Mesodermal cell (in vitro differentiated cells): ENCODE measurements around the gene TRPC1.

Experiments
- H3K27ac ChIP-seq: 2 replicates; pipeline ENCODE4 v1.7.0; 2013; ENCODE audit warnings: mild to moderate bottlenecking, low read depth, low read length, moderate library complexity; ENCODE audit not compliant: severe bottlenecking
- H3K36me3 ChIP-seq: 2 replicates; pipeline ENCODE4 v1.7.1; 2013; ENCODE audit warnings: mild to moderate bottlenecking, low read length, moderate library complexity; ENCODE audit not compliant: control insufficient read depth, insufficient read depth
- H3K4me1 ChIP-seq: one replicate; pipeline ENCODE4 v1.7.1; 2013; ENCODE audit warnings: mild to moderate bottlenecking, low read length; ENCODE audit not compliant: insufficient read depth, control insufficient read depth, poor library complexity, severe bottlenecking
- H3K4me3 ChIP-seq: 2 replicates; pipeline ENCODE4 v1.7.0; 2013; ENCODE audit warnings: low read length, control low read depth, mild to moderate bottlenecking; ENCODE audit not compliant: insufficient read depth, poor library complexity, severe bottlenecking; ENCODE audit errors: extremely low read depth
- H3K9me3 ChIP-seq: 2 replicates; pipeline ENCODE4 v1.7.1; 2013; ENCODE audit warnings: mild to moderate bottlenecking, low read length, moderate library complexity; ENCODE audit not compliant: control insufficient read depth
- WGBS, 2 experiments: methylation state at CpG; one replicate each; pipeline ENCODE4 v1.1.5; 2013; ENCODE audit warnings: missing lambda C conversion rate in 2 of 2; ENCODE audit not compliant: insufficient coverage in 2 of 2; 5-methylcytosine and 5-hydroxymethylcytosine counted together

TRPC1 gene

GRCh38 chr3:142795332-142795731 is 71.5 kb downstream of the TRPC1 start:
- H3K9me3 ChIP-seq = no peaks in the 10 kb centered on the region
- no peak overlapping the region for H3K27ac ChIP-seq
- H3K4me3 ChIP-seq = no peak overlapping the region
- H3K36me3 ChIP-seq = no peaks in the 10 kb centered on the region
- WGBS, 2 experiments = no CpG with 5 or more reads among the region's 1 CpG
- H3K4me1 ChIP-seq = no peaks in the 10 kb centered on the region

GRCh38 chr3:142796823-142797222 is 73.0 kb downstream of the TRPC1 start:
- no peaks in the 10 kb centered on the region for H3K4me1 ChIP-seq
- WGBS, 2 experiments = 92% methylated on average over 2 of the region's 2 CpGs; no CpG with 5 or more reads in 1 of the 2 experiments
- H3K9me3 ChIP-seq = no peaks in the 10 kb centered on the region
- no peaks in the 10 kb centered on the region for H3K36me3 ChIP-seq
- H3K27ac ChIP-seq = no peak overlapping the region
- no peak overlapping the region for H3K4me3 ChIP-seq

GRCh38 chr3:142801746-142802145 is 77.9 kb downstream of the TRPC1 start:
- H3K9me3 ChIP-seq = no peaks in the 10 kb centered on the region
- no peak overlapping the region for H3K27ac ChIP-seq
- H3K4me3 ChIP-seq = no peak overlapping the region
- no peaks in the 10 kb centered on the region for H3K4me1 ChIP-seq
- peaks cover 11% of the 10 kb centered on the region for H3K36me3 ChIP-seq
- no CpG with 5 or more reads among the region's 2 CpGs for WGBS, 2 experiments

- Histone ChIP-seq H3K4me3 (no peak overlapping the region), H3K36me3 (peaks cover 11% of the 10 kb centered on the region), H3K4me1 (no peaks in the 10 kb centered on the region), H3K27ac (peak overlapping the region; percentile 20), H3K9me3 (no peaks in the 10 kb centered on the region)
- 88 to 100% methylated on average over 1 of the region's 1 CpG for WGBS, 2 experiments
Observed at GRCh38 chr3:142802891-142803290, 79.1 kb downstream of the TRPC1 start.

- no peaks in the 10 kb centered on the region for H3K4me1 ChIP-seq
Observed at GRCh38 chr3:142808103-142808917, 84.5 kb downstream of the TRPC1 start.

GRCh38 chr3:142809259-142809658 is 85.4 kb downstream of the TRPC1 start:
- no peaks in the 10 kb centered on the region for H3K4me1 ChIP-seq
- 93 to 100% methylated on average over 2 to 3 of the region's 3 CpGs for WGBS, 2 experiments
- no peak overlapping the region for H3K27ac ChIP-seq
- peaks cover 11% of the 10 kb centered on the region for H3K36me3 ChIP-seq
- H3K4me3 ChIP-seq = no peak overlapping the region
- no peaks in the 10 kb centered on the region for H3K9me3 ChIP-seq

More at GRCh38 chr3:142808103-142808917, 84.5 kb downstream of the TRPC1 start:
- Histone ChIP-seq H3K4me3 (no peak overlapping the region), H3K36me3 (peaks cover 11% of the 10 kb centered on the region), H3K9me3 (no peaks in the 10 kb centered on the region), H3K27ac (no peak overlapping the region)
- WGBS, 2 experiments = 95% methylated on average over 9 of the region's 9 CpGs

- no peak overlapping the region for H3K4me3 ChIP-seq
- H3K36me3 ChIP-seq = no peaks in the 10 kb centered on the region
- WGBS, 2 experiments = 100% methylated on average over 1 to 3 of the region's 6 CpGs
- H3K27ac ChIP-seq = no peak overlapping the region
- H3K9me3 ChIP-seq = no peaks in the 10 kb centered on the region
- no peaks in the 10 kb centered on the region for H3K4me1 ChIP-seq
Observed at GRCh38 chr3:142815803-142816202, 92.0 kb downstream of the TRPC1 start.

GRCh38 chr3:142817356-142817755 is 93.5 kb downstream of the TRPC1 start:
- Histone ChIP-seq H3K9me3 (no peaks in the 10 kb centered on the region), H3K4me3 (no peak overlapping the region), H3K27ac (no peak overlapping the region), H3K36me3 (no peaks in the 10 kb centered on the region), H3K4me1 (no peaks in the 10 kb centered on the region)
- WGBS, 2 experiments = no CpG with 5 or more reads among the region's 1 CpG

- Histone ChIP-seq H3K9me3 (no peaks in the 10 kb centered on the region), H3K36me3 (no peaks in the 10 kb centered on the region), H3K4me3 (no peak overlapping the region), H3K27ac (no peak overlapping the region), H3K4me1 (no peaks in the 10 kb centered on the region)
- 94 to 96% methylated on average over 4 of the region's 7 CpGs for WGBS, 2 experiments
Observed at GRCh38 chr3:142817897-142818296, 94.1 kb downstream of the TRPC1 start.

- H3K36me3 ChIP-seq = no peaks in the 10 kb centered on the region
- H3K27ac ChIP-seq = no peak overlapping the region
- H3K4me1 ChIP-seq = no peaks in the 10 kb centered on the region
- no peaks in the 10 kb centered on the region for H3K9me3 ChIP-seq
- H3K4me3 ChIP-seq = no peak overlapping the region
- 90 to 96% methylated on average over 9 of the region's 9 CpGs for WGBS, 2 experiments
Observed at GRCh38 chr3:142818651-142819050, 94.8 kb downstream of the TRPC1 start.

GRCh38 chr3:142819179-142819578 is 95.3 kb downstream of the TRPC1 start:
- H3K36me3 ChIP-seq = no peaks in the 10 kb centered on the region
- no peaks in the 10 kb centered on the region for H3K4me1 ChIP-seq
- H3K4me3 ChIP-seq = no peak overlapping the region
- H3K9me3 ChIP-seq = no peaks in the 10 kb centered on the region
- H3K27ac ChIP-seq = no peak overlapping the region
